ACHN (cell line): ENCODE data around the gene ENOX1.

Source experiments
- DNase-seq: peaks from one replicate; pipeline ENCODE4 v3.0.0-alpha.2; 2015
- in situ Hi-C: cut with HindIII; loops from 2 replicates; pipeline ENCODE4 v1.10.0; 2017; ENCODE audit warnings: low sequenced_read_pairs, low pct_ligation_motif_present, low pct_unique_long_range_greater_than_20kb

The ENOX1 gene

GRCh38 chr13:43301346-43301969 is 485.3 kb downstream of the ENOX1 start:
- in situ Hi-C loops, result no loop called here
- DNase-seq, result no peak

- in situ Hi-C loops, result no loop called here
- DNase-seq, result no peak
Observed at GRCh38 chr13:43300865-43301264, 485.9 kb downstream of the ENOX1 start.

- in situ Hi-C loops, result no loop called here
Observed at GRCh38 chr13:43299374-43299773, 487.4 kb downstream of the ENOX1 start.

GRCh38 chr13:43298816-43299215 is 488.0 kb downstream of the ENOX1 start:
- DNase-seq, result no peak
- in situ Hi-C loops, result no loop called here

More at GRCh38 chr13:43299374-43299773, 487.4 kb downstream of the ENOX1 start:
- DNase-seq, result no peak

- in situ Hi-C loops, result no loop called here
- no peak for DNase-seq
Observed at GRCh38 chr13:43297967-43298678, 488.6 kb downstream of the ENOX1 start.

- in situ Hi-C loops, result no loop called here
- no peak for DNase-seq
Observed at GRCh38 chr13:43295825-43296564, 490.8 kb downstream of the ENOX1 start.

- in situ Hi-C loops, result no loop called here
- DNase-seq, result no peak
Observed at GRCh38 chr13:43295321-43295720, 491.5 kb downstream of the ENOX1 start.

GRCh38 chr13:43294412-43294811 is 492.4 kb downstream of the ENOX1 start:
- in situ Hi-C loops, result no loop called here
- no peak for DNase-seq

- in situ Hi-C loops, result no loop called here
- DNase-seq, result no peak
Observed at GRCh38 chr13:43293986-43294385, 492.8 kb downstream of the ENOX1 start.

- no peak for DNase-seq
- in situ Hi-C loops, result no loop called here
Observed at GRCh38 chr13:43293561-43293960, 493.2 kb downstream of the ENOX1 start.

GRCh38 chr13:43293008-43293407 is 493.8 kb downstream of the ENOX1 start:
- in situ Hi-C loops, result no loop called here
- DNase-seq, result no peak

GRCh38 chr13:43291287-43292060 is 495.3 kb downstream of the ENOX1 start:
- in situ Hi-C loops, result no loop called here
- DNase-seq, result no peak

GRCh38 chr13:43289470-43290255 is 497.1 kb downstream of the ENOX1 start:
- in situ Hi-C loops, result no loop called here
- no peak for DNase-seq

- in situ Hi-C loops, result no loop called here
- DNase-seq, result no peak
Observed at GRCh38 chr13:43286751-43287150, 500.0 kb downstream of the ENOX1 start.

- in situ Hi-C loops, result no loop called here
- peak; percentile 59 for DNase-seq
Observed at GRCh38 chr13:43285933-43286597, 500.7 kb downstream of the ENOX1 start.

- in situ Hi-C loops, result no loop called here
- DNase-seq, result peak; percentile 5
Observed at GRCh38 chr13:43284162-43284561, 502.6 kb downstream of the ENOX1 start.

- no peak for DNase-seq
- in situ Hi-C loops, result no loop called here
Observed at GRCh38 chr13:43279696-43280095, 507.1 kb downstream of the ENOX1 start.

- in situ Hi-C loops, result no loop called here
- no peak for DNase-seq
Observed at GRCh38 chr13:43278127-43278526, 508.6 kb downstream of the ENOX1 start.
